Stomach (tissue), 9 donors: Measurements from ENCODE around the gene NCOA1. TPM values are rescaled to one million over a fixed set of nuclear protein-coding genes. Genes with fewer than 3 reads are reported as not detected.

ENCODE experiments used
- DNase-seq, 2 donors: peaks; one replicate each; pipeline versions ENCODE4 v3.0.0 to v3.0.0-alpha.2; 2013 to 2019
- H3K27ac ChIP-seq, 5 donors: fragments of 200-600 bp in 4 of 5; sonication (generic) in 4 of 5; one replicate each; pipeline ENCODE4 v1.5.1; 2013 to 2019; ENCODE audit warnings: mild to moderate bottlenecking in 1 of 5, moderate library complexity in 1 of 5
- H3K27me3 ChIP-seq, 3 donors: fragments of 200-600 bp; sonication (generic); one replicate each; pipeline ENCODE4 v1.5.1; 2017 to 2019; ENCODE audit warnings: mixed run types in 1 of 3
- H3K36me3 ChIP-seq, 4 donors: fragments of 200-600 bp; sonication (generic); 1 replicate in 3 of 4; 2 replicates in 1 of 4; pipeline ENCODE4 v1.5.1; 2016 to 2019
- H3K4me1 ChIP-seq, 4 donors: fragments of 200-600 bp; sonication (generic); one replicate each; pipeline ENCODE4 v1.5.1; 2016 to 2019
- H3K4me3 ChIP-seq, 4 donors: fragments of 200-600 bp; sonication (generic) in 3 of 4; one replicate each; pipeline ENCODE4 v1.5.1; 2016 to 2019; ENCODE audit warnings: mild to moderate bottlenecking in 1 of 4
- H3K9me3 ChIP-seq, 4 donors: fragments of 200-600 bp; sonication (generic); one replicate each; pipeline ENCODE4 v1.5.1; 2016 to 2019
- CTCF ChIP-seq, 7 experiments: fragments of 450-650 bp in 4 of 7; fragments of 200-600 bp in 3 of 7; sonication (generic) in 3 of 7; IDR thresholded peaks; one replicate each; pipeline ENCODE4 v1.5.1; 2016 to 2019; ENCODE audit warnings: antibody characterized with exemption in 7 of 7, control low read depth in 2 of 7, mild to moderate bottlenecking in 1 of 7
- EP300 ChIP-seq: sonication (generic); formaldehyde crosslinking; IDR thresholded peaks from one replicate; pipeline ENCODE4 v1.6.1; 2017; ENCODE audit warnings: antibody characterized with exemption
- POLR2A ChIP-seq, 4 donors: fragments of 450-650 bp; IDR thresholded peaks; one replicate each; pipeline ENCODE4 v1.6.1; 2016; ENCODE audit warnings: antibody characterized with exemption in 4 of 4, control low read depth in 2 of 4, mild to moderate bottlenecking in 1 of 4, moderate library complexity in 1 of 4
- POLR2AphosphoS5 ChIP-seq, 3 donors: sonication (generic); formaldehyde crosslinking; IDR thresholded peaks; one replicate each; pipeline ENCODE4 v1.6.1; 2016; ENCODE audit warnings: antibody characterized with exemption in 3 of 3
- WGBS, 5 donors: extraction: QIAGEN DNeasy Blood & Tissue Kit in 3 of 5; methylation state at CpG; one replicate each; pipeline versions ENCODE4 v1.1.5 to v1.1.7; 2013 to 2018; 5-methylcytosine and 5-hydroxymethylcytosine counted together
- intact Hi-C: fragments of 100-400 bp; cut with DNase I; formaldehyde crosslinking; loops from one replicate; pipeline ENCODE4 v1.15.1; 2023; ENCODE audit warnings: low total_unique reads
- polyA plus RNA-seq, 3 donors: library from polyadenylated mRNA; stranded (reverse); fragments of 200-250 nt; gene quantifications; one replicate each; pipeline ENCODE4 v1.2.3, GENCODE V29; 2013
- total RNA-seq, 5 donors: library from RNA; depleted of rRNA; stranded (reverse); fragments of >200 nt; gene quantifications; one replicate each; pipeline versions ENCODE4 v1.1.0 to v1.2.3, GENCODE V29; 2014 to 2016
- donor health status: healthy with polysubstance abuse.
- donor health status: Bipolar disorder and iron deficiency.
- donor health status: healthy.

NCOA1 gene
- total and polyA plus RNA-seq, 8 donors: 7.3 to 223 (median 34.8) TPM

- H3K4me3 ChIP-seq: no peak overlapping the region
- peaks cover 0 to 9% (median 6%) of the 10 kb centered on the region in 4 donors for H3K9me3 ChIP-seq
- H3K36me3 ChIP-seq: peaks cover 0 to 6% (median 2%) of the 10 kb centered on the region in 4 donors
- TF ChIP-seq POLR2A (IDR thresholded peaks at IDR 0.05) (no peak), POLR2AphosphoS5 (IDR thresholded peaks at IDR 0.05) (no peak), EP300 (no peak), CTCF (IDR thresholded peaks at IDR 0.05) (no peak)
- DNase-seq: no peak
- no peaks in the 10 kb centered on the region for H3K27me3 ChIP-seq
- H3K4me1 ChIP-seq: no peaks in the 10 kb centered on the region
- H3K27ac ChIP-seq: no peak overlapping the region
- intact Hi-C loops: no loop called here
Observed at GRCh38 chr2:24806661-24807036, 315.6 kb downstream of the NCOA1 start.

DNA sequence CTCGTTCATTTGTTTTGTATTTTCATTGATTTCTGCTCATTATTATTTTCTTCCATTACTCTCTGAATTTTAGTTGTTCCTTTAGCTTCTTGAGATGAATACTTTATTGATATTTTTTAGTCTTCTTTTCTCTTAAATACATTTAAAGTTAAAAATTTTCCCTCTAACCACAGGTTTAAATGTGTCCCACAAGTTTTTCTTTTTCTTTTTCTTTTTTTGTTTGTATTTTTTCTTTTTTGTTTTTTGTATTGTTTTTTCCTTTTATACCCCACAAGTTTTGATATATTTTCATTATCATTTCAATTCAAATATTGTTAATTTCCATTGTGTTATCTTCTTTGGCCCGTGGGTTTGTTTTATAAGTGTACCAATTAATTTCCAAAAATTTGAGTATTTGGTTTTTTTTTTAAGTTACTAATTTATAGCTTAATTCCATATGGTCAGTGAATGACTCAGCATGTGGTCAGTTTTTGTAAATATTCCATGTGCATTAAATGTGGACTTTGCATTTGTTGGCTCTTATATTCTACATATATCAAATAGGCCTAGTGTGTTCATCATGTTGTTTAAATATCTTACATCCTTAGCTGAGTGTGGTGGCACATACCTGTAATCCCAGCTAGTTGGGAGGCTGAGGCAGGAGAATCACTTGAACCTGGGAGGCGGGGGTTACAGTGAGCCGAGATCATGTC, 318.4 kb downstream of the NCOA1 start:
- Histone ChIP-seq H3K4me1 (no peaks in the 10 kb centered on the region), H3K27me3 (no peaks in the 10 kb centered on the region), H3K27ac (no peak overlapping the region), H3K4me3 (no peak overlapping the region), H3K36me3 (peaks cover 0 to 6% (median 2%) of the 10 kb centered on the region in 4 donors), H3K9me3 (peaks cover 0 to 9% (median 6%) of the 10 kb centered on the region in 4 donors)
- no peak for DNase-seq
- intact Hi-C loops: no loop called here
- 84 to 92% (median 89%) methylated on average over 4 of the region's 4 CpGs for WGBS, 5 donors
- TF ChIP-seq POLR2A (IDR thresholded peaks at IDR 0.05): no peak
- TF ChIP-seq POLR2AphosphoS5 (IDR thresholded peaks at IDR 0.05): no peak
- no peak for TF ChIP-seq EP300
- TF ChIP-seq CTCF (IDR thresholded peaks at IDR 0.05): no peak

DNA sequence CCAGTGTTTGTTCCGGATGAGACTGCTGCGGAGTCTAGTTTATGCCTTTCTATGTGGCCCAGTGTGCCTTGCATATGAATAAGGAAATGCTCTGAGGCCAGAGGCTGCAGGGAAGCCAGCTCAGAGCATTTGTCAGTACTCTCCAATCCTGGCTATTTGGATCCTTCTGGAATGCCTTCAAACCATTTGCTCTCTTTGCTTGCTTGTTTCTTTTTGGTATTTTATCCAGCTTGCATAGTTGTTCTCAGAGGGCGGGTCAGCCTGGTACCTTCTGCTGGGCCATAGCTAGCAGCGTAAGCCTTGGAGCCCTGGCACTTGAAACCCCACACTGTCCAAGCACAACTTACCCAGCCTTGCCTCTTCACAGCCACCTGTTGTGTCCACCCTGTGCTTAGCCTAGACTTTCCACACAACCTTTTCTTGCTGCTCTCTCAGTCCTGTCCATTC, 322.7 kb downstream of the NCOA1 start:
- DNase-seq: no peak
- no peak overlapping the region for H3K4me3 ChIP-seq
- WGBS, 5 donors: 93 to 98% (median 97%) methylated on average over 4 of the region's 4 CpGs
- H3K27me3 ChIP-seq: no peaks in the 10 kb centered on the region
- H3K36me3 ChIP-seq: peaks cover 6 to 38% (median 29%) of the 10 kb centered on the region in 4 donors
- no peaks in the 10 kb centered on the region for H3K9me3 ChIP-seq
- no peak overlapping the region for H3K27ac ChIP-seq
- H3K4me1 ChIP-seq: no peaks in the 10 kb centered on the region
- TF ChIP-seq POLR2A (IDR thresholded peaks at IDR 0.05) (no peak), POLR2AphosphoS5 (IDR thresholded peaks at IDR 0.05) (no peak), CTCF (IDR thresholded peaks at IDR 0.05) (no peak), EP300 (no peak)
- intact Hi-C loops: no loop called here

GRCh38 chr2:24814516-24814915, 323.5 kb downstream of the NCOA1 start:
- H3K27me3 ChIP-seq: no peaks in the 10 kb centered on the region
- H3K9me3 ChIP-seq: no peaks in the 10 kb centered on the region
- intact Hi-C loops: no loop called here
- no peaks in the 10 kb centered on the region for H3K4me1 ChIP-seq
- peaks cover 9 to 45% (median 36%) of the 10 kb centered on the region in 4 donors for H3K36me3 ChIP-seq
- 89 to 98% (median 94%) methylated on average over 4 of the region's 4 CpGs for WGBS, 5 donors
- TF ChIP-seq POLR2A (IDR thresholded peaks at IDR 0.05): no peak
- no peak for TF ChIP-seq CTCF (IDR thresholded peaks at IDR 0.05)
- TF ChIP-seq POLR2AphosphoS5 (IDR thresholded peaks at IDR 0.05): no peak
- TF ChIP-seq EP300: no peak
- DNase-seq: no peak
- no peak overlapping the region for H3K27ac ChIP-seq
- H3K4me3 ChIP-seq: no peak overlapping the region
